Left ventricle myocardium inferior (tissue), 1 donor: ENCODE measurements around the gene SPTBN5. TPM values are rescaled to one million over a fixed set of nuclear protein-coding genes. Genes with fewer than 3 reads are reported as not detected.

Experiments used
- DNase-seq: peaks from one replicate; pipeline ENCODE4 v3.0.0-alpha.2; 2020
- H3K27ac ChIP-seq: fragments of 200-600 bp; replicated peaks from 2 replicates; pipeline ENCODE4 v1.8.0; 2021
- H3K27me3 ChIP-seq: fragments of 200-600 bp; 2 replicates; pipeline ENCODE4 v1.8.0; 2021; ENCODE audit warnings: low read depth
- H3K36me3 ChIP-seq: fragments of 200-600 bp; 2 replicates; pipeline ENCODE4 v1.8.0; 2021
- H3K4me1 ChIP-seq: fragments of 200-600 bp; 2 replicates; pipeline ENCODE4 v1.8.0; 2021
- H3K4me3 ChIP-seq: fragments of 200-600 bp; 2 replicates; pipeline ENCODE4 v1.8.0; 2021; ENCODE audit warnings: mild to moderate bottlenecking, moderate library complexity
- H3K9me3 ChIP-seq: fragments of 200-600 bp; replicated peaks from 2 replicates; pipeline ENCODE4 v1.8.0; 2021
- CTCF ChIP-seq: fragments of 200-600 bp; IDR thresholded peaks from 2 replicates; pipeline ENCODE4 v1.8.0; 2021; ENCODE audit warnings: antibody characterized with exemption, mild to moderate bottlenecking, borderline replicate concordance
- intact Hi-C: fragments of 100-400 bp; cut with micrococcal nuclease; formaldehyde crosslinking; loops from one replicate; pipeline ENCODE4 v1.11.0; 2022
- total RNA-seq: library from RNA; stranded (reverse); fragmentation: NEBNext Ultra II Directional; extraction: Animal tissue kit (Norgen Biotek cat#: 25700); gene quantifications from one replicate; pipeline ENCODE4 v1.2.1, GENCODE V29; 2021
- donor health status: DM: no; HTN: yes; CAD: no; lungs with severe emphysema.

Gene SPTBN5
- total RNA-seq, 1 donor from 2014 or later, result 2.7 TPM

GRCh38 chr15:41829959-41830646 is 63.8 kb downstream of the SPTBN5 start:
- no peak for DNase-seq
- Histone ChIP-seq H3K9me3 (no peaks in the 10 kb centered on the region), H3K27ac (no peak overlapping the region), H3K4me3 (no peak overlapping the region), H3K27me3 (no peaks in the 10 kb centered on the region), H3K4me1 (peaks cover 52% of the 10 kb centered on the region), H3K36me3 (peaks cover 14% of the 10 kb centered on the region)
- TF ChIP-seq CTCF, result no peak
- intact Hi-C loops, result no loop called here

GRCh38 chr15:41828807-41829141 is 65.1 kb downstream of the SPTBN5 start:
- Histone ChIP-seq H3K4me1 (peaks cover 52% of the 10 kb centered on the region), H3K27me3 (no peaks in the 10 kb centered on the region), H3K27ac (peak overlapping the region; percentile 92), H3K4me3 (peak overlapping the region; percentile 93), H3K36me3 (peaks cover 22% of the 10 kb centered on the region), H3K9me3 (no peaks in the 10 kb centered on the region)
- intact Hi-C loops, result no loop called here
- no peak for DNase-seq
- TF ChIP-seq CTCF, result no peak

- peak; percentile 95 for DNase-seq
- peaks cover 52% of the 10 kb centered on the region for H3K4me1 ChIP-seq
- H3K36me3 ChIP-seq, result peaks cover 28% of the 10 kb centered on the region
- no peaks in the 10 kb centered on the region for H3K9me3 ChIP-seq
- peak within 1 kb of the TSS; percentile 93 for H3K4me3 ChIP-seq
- H3K27ac ChIP-seq, result peak within 1 kb of the TSS; percentile 92
- intact Hi-C loops, result no loop called here
- no peaks in the 10 kb centered on the region for H3K27me3 ChIP-seq
- TF ChIP-seq CTCF, result no peak
These were observed 65.7 kb downstream of the SPTBN5 start, which contains the start of gene JMJD7 for GRCh38 chr15:41827880-41828806. Gene JMJD7 (plus strand): TSS chr15:41828092. CDS start chr15:41828125, 33 bp downstream.

GRCh38 chr15:41827290-41827879 is 66.5 kb downstream of the SPTBN5 start:
- peaks cover 44% of the 10 kb centered on the region for H3K4me1 ChIP-seq
- TF ChIP-seq CTCF, result no peak
- intact Hi-C loops, result no loop called here
- peak overlapping the region; percentile 92 for H3K27ac ChIP-seq
- peak; percentile 29 for DNase-seq
- no peaks in the 10 kb centered on the region for H3K27me3 ChIP-seq
- peak overlapping the region; percentile 93 for H3K4me3 ChIP-seq
- H3K9me3 ChIP-seq, result no peaks in the 10 kb centered on the region
- H3K36me3 ChIP-seq, result peaks cover 36% of the 10 kb centered on the region

- no peak for TF ChIP-seq CTCF
- H3K27me3 ChIP-seq, result no peaks in the 10 kb centered on the region
- no peaks in the 10 kb centered on the region for H3K9me3 ChIP-seq
- H3K27ac ChIP-seq, result no peak overlapping the region
- no peak for DNase-seq
- peaks cover 41% of the 10 kb centered on the region for H3K36me3 ChIP-seq
- H3K4me3 ChIP-seq, result no peak overlapping the region
- intact Hi-C loops, result no loop called here
- peaks cover 35% of the 10 kb centered on the region for H3K4me1 ChIP-seq
These were observed 68.0 kb downstream of the SPTBN5 start for GRCh38 chr15:41825572-41826535.
